Keratinocyte (primary cell): ENCODE data around the gene RASAL2. TPM values are rescaled to one million over a fixed set of nuclear protein-coding genes. Genes with fewer than 3 reads are reported as not detected.
A peak's percentile ranks its signal among the peaks of the same experiment; 100 is the strongest.

ENCODE experiments used
- DNase-seq: peaks from one replicate; pipeline ENCODE4 v3.0.0-alpha.2; 2011; ENCODE audit warnings: low read depth, missing footprints, low spot score
- FAIRE-seq: peaks from 2 replicates; lab custom pipeline; 2011; peaks lifted over from hg19 to GRCh38; lab: Jason Lieb, UNC
- H2AFZ ChIP-seq: 2 replicates; pipeline ENCODE4 v1.6.0; 2012; ENCODE audit warnings: low read length, control low read depth, inconsistent platforms; ENCODE audit not compliant: control insufficient read depth
- H3K27ac ChIP-seq: 2 replicates; pipeline ENCODE4 v1.5.1; 2011; ENCODE audit warnings: low read length; ENCODE audit not compliant: control insufficient read depth, insufficient read depth
- H3K27me3 ChIP-seq: 3 replicates; pipeline ENCODE4 v1.6.0; 2011; ENCODE audit warnings: low read length; ENCODE audit not compliant: control insufficient read depth, insufficient read depth; ENCODE audit errors: extremely low read depth
- H3K36me3 ChIP-seq, 2 experiments: 2 replicates in 1 of 2; 3 replicates in 1 of 2; pipeline ENCODE4 v1.5.1; 2011; ENCODE audit warnings: low read length in 2 of 2, mild to moderate bottlenecking in 1 of 2; ENCODE audit not compliant: control insufficient read depth in 2 of 2, insufficient read depth in 2 of 2; ENCODE audit errors: extremely low read depth in 1 of 2
- H3K4me1 ChIP-seq: 3 replicates; pipeline ENCODE4 v1.5.1; 2011; ENCODE audit warnings: low read length; ENCODE audit not compliant: control insufficient read depth, insufficient read depth; ENCODE audit errors: extremely low read depth
- H3K4me2 ChIP-seq: 3 replicates; pipeline ENCODE4 v1.6.0; 2011; ENCODE audit warnings: low read depth, low read length; ENCODE audit not compliant: control insufficient read depth, insufficient read depth; ENCODE audit errors: extremely low read depth
- H3K4me3 ChIP-seq, 3 experiments: fragments of 200-600 bp in 1 of 3; sonication (generic) in 1 of 3; 2 replicates in 2 of 3; 3 replicates in 1 of 3; pipeline ENCODE4 v1.5.1; 2011 to 2016; ENCODE audit warnings: low read length in 3 of 3, mild to moderate bottlenecking in 3 of 3, control low read depth in 2 of 3, inconsistent platforms in 1 of 3, low read depth in 1 of 3, mixed read lengths in 1 of 3, mixed run types in 1 of 3, moderate library complexity in 1 of 3; ENCODE audit not compliant: control insufficient read depth in 2 of 3, insufficient read depth in 2 of 3; ENCODE audit errors: extremely low read depth in 1 of 3
- H3K79me2 ChIP-seq: 2 replicates; pipeline ENCODE4 v1.6.0; 2012; ENCODE audit warnings: low read length; ENCODE audit not compliant: control insufficient read depth, insufficient read depth
- H3K9ac ChIP-seq: 3 replicates; pipeline ENCODE4 v1.6.0; 2011; ENCODE audit warnings: low read length; ENCODE audit not compliant: control insufficient read depth, insufficient read depth; ENCODE audit errors: extremely low read depth
- H3K9me1 ChIP-seq: 3 replicates; pipeline ENCODE4 v1.6.0; 2011; ENCODE audit warnings: low read length; ENCODE audit not compliant: control insufficient read depth, insufficient read depth; ENCODE audit errors: extremely low read depth
- H3K9me3 ChIP-seq: 2 replicates; pipeline ENCODE4 v1.5.1; 2012; ENCODE audit warnings: low read depth, low read length; ENCODE audit not compliant: control insufficient read depth
- H4K20me1 ChIP-seq: 3 replicates; pipeline ENCODE4 v1.6.0; 2011; ENCODE audit warnings: low read length; ENCODE audit not compliant: control insufficient read depth, insufficient read depth; ENCODE audit errors: extremely low read depth
- EZH2 ChIP-seq: IDR thresholded peaks from one replicate; pipeline ENCODE4 v1.6.1; 2012; ENCODE audit warnings: inconsistent platforms, mild to moderate bottlenecking, low read length, moderate library complexity
- dilution Hi-C: fragments of 300-500 bp; cut with MboI; formaldehyde crosslinking; loops from one replicate; pipeline ENCODE4 v1.7.0; 2020; ENCODE audit warnings: low sequenced_read_pairs; ENCODE audit not compliant: extremely low pct_ligation_motif_present
- polyA plus RNA-seq, 5 experiments: library from polyadenylated mRNA; depleted of rRNA in 3 of 5; stranded (reverse) in 3 of 5; stranded (forward) in 1 of 5; unstranded in 1 of 5; fragments of >200 nt; gene quantifications; 1 replicate in 1 of 5; 2 replicates in 3 of 5; 3 replicates in 1 of 5; pipeline versions ENCODE4 v1.2.1 to v1.2.3, GENCODE V29; 2011 to 2012; ENCODE audit warnings: missing spikeins in 2 of 5, low read depth in 1 of 5, low replicate concordance in 1 of 5
- TF ChIP-seq, protein P1 (sequence below), 3 experiments: IDR thresholded peaks in 1 of 3; conservative IDR thresholded peaks in 1 of 3; optimal IDR thresholded peaks in 1 of 3; 2 replicates in 2 of 3; 3 replicates in 1 of 3; pipeline versions ENCODE3 to v1.5.1; 2011; ENCODE audit warnings: low read length in 3 of 3, mild to moderate bottlenecking in 3 of 3, moderate library complexity in 2 of 3, control low read depth in 1 of 3, inconsistent platforms in 1 of 3; ENCODE audit not compliant: insufficient read depth in 2 of 3; ENCODE audit errors: extremely low read depth in 1 of 3

RASAL2 gene
- polyA plus RNA-seq, 1 donor (not counting 4 experiments of a cell fraction or from before 2014, with no cell fraction given), result 27.2 TPM

DNA sequence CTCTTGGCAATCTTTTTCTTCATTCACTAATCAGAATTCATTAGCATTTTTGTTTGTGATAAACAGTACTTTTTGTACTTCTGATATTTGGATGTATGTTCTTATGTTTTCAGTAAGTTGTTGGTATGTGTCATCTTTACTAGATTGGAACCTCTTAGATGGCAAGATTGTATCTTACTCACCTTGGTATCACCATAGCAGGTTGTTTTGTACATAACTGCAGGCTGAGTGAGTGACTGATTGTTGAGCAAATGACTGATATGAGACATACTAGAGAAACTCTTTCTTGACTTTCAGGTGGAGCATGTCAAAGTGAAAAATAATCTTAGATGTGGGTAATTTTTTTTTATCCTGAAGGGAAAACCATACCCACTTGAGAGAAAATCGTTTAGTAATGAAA, 229.2 kb downstream of the RASAL2 start:
- Histone ChIP-seq H4K20me1 (no peaks in the 10 kb centered on the region), H3K9ac (no peak overlapping the region), H3K9me3 (no peaks in the 10 kb centered on the region), H3K27ac (peak overlapping the region; percentile 76), H3K79me2 (peaks cover 34% of the 10 kb centered on the region), H2AFZ (no peak overlapping the region), H3K27me3 (no peaks in the 10 kb centered on the region), H3K4me3 (no peak overlapping the region), H3K4me2 (peak overlapping the region; percentile 31), H3K36me3 (no peaks in the 10 kb centered on the region), H3K4me1 (peaks cover 25% of the 10 kb centered on the region), H3K9me1 (no peaks in the 10 kb centered on the region)
- TF ChIP-seq, protein P1, sequence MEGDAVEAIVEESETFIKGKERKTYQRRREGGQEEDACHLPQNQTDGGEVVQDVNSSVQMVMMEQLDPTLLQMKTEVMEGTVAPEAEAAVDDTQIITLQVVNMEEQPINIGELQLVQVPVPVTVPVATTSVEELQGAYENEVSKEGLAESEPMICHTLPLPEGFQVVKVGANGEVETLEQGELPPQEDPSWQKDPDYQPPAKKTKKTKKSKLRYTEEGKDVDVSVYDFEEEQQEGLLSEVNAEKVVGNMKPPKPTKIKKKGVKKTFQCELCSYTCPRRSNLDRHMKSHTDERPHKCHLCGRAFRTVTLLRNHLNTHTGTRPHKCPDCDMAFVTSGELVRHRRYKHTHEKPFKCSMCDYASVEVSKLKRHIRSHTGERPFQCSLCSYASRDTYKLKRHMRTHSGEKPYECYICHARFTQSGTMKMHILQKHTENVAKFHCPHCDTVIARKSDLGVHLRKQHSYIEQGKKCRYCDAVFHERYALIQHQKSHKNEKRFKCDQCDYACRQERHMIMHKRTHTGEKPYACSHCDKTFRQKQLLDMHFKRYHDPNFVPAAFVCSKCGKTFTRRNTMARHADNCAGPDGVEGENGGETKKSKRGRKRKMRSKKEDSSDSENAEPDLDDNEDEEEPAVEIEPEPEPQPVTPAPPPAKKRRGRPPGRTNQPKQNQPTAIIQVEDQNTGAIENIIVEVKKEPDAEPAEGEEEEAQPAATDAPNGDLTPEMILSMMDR (optimal IDR thresholded peaks at IDR 0.05 in 1 of 3, IDR thresholded peaks at IDR 0.05 in 1 of 3, conservative IDR thresholded peaks at IDR 0.05 in 1 of 3; ENCODE audit: extremely low read depth in 1 of 3, insufficient read depth in 2 of 3, low read length in 3 of 3), result no peak
- no peak for TF ChIP-seq EZH2
- dilution Hi-C loops, result no loop called here
- FAIRE-seq, result peak; percentile 58
- peak; percentile 28 for DNase-seq

DNA sequence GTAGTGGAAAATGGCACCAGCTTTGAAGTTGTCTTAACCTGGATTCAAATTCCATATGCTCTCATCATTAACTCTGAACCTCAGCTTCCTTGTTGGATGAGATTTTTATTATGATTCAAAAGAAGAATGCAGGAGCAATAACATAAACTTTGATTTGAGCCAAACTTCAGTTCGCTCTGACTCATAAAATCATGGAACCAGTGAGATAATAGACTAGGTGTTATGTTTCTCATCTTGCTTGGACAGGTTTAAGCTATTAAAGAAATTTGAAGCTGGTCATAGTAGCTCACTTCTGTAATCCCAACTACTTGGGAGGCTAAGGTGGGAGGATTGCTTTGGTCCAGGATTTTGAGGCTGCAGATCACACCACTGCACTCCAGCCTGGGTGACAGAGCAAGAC, 230.1 kb downstream of the RASAL2 start:
- Histone ChIP-seq H3K4me3 (no peak overlapping the region), H3K9ac (no peak overlapping the region), H3K27ac (peak overlapping the region; percentile 76), H3K4me1 (peaks cover 31% of the 10 kb centered on the region), H4K20me1 (no peaks in the 10 kb centered on the region), H3K4me2 (peak overlapping the region; percentile 51), H3K27me3 (no peaks in the 10 kb centered on the region), H3K36me3 (no peaks in the 10 kb centered on the region), H2AFZ (no peak overlapping the region), H3K9me1 (no peaks in the 10 kb centered on the region), H3K79me2 (peaks cover 39% of the 10 kb centered on the region), H3K9me3 (no peaks in the 10 kb centered on the region)
- dilution Hi-C loops, result no loop called here
- TF ChIP-seq EZH2, result no peak
- TF ChIP-seq, protein P1 (optimal IDR thresholded peaks at IDR 0.05 in 1 of 3, IDR thresholded peaks at IDR 0.05 in 1 of 3, conservative IDR thresholded peaks at IDR 0.05 in 1 of 3; ENCODE audit: extremely low read depth in 1 of 3, insufficient read depth in 2 of 3, low read length in 3 of 3), result no peak
- peak; percentile 61 for FAIRE-seq
- peak; percentile 48 for DNase-seq
